SK-N-MC (cell line): ENCODE data around the gene AP3S1.

ENCODE experiments used
- DNase-seq: peaks from one replicate; pipeline ENCODE4 v3.0.0-alpha.2; 2011; ENCODE audit warnings: low read depth, low spot score
- H3K27ac ChIP-seq: fragments of 200-600 bp; sonication (generic); 2 replicates; pipeline ENCODE4 v1.5.1; 2016; ENCODE audit warnings: mixed run types
- H3K36me3 ChIP-seq: fragments of 200-600 bp; sonication (generic); 2 replicates; pipeline ENCODE4 v1.6.1; 2017; ENCODE audit warnings: antibody characterized with exemption, low read length, mixed read lengths; ENCODE audit not compliant: insufficient read depth
- H3K4me3 ChIP-seq: fragments of 200-600 bp; sonication (generic); 2 replicates; pipeline ENCODE4 v1.5.1; 2016
- H3K9ac ChIP-seq: fragments of 200-600 bp; sonication (generic); 2 replicates; pipeline ENCODE4 v1.8.0; 2017; ENCODE audit warnings: mixed run types, mixed read lengths; ENCODE audit not compliant: insufficient read length
- H3K9me3 ChIP-seq: fragments of 200-600 bp; sonication (generic); 2 replicates; pipeline ENCODE4 v1.6.1; 2017; ENCODE audit warnings: low read depth, mild to moderate bottlenecking, antibody characterized with exemption, low read length, moderate library complexity, mixed read lengths
- EZH2 ChIP-seq: fragments of 200-600 bp; sonication (generic); IDR thresholded peaks from one replicate; pipeline ENCODE4 v1.6.1; 2017; ENCODE audit warnings: antibody characterized with exemption
- FOXP2 ChIP-seq: optimal IDR thresholded peaks from 2 replicates; pipeline ENCODE3; 2011; ENCODE audit warnings: mild to moderate bottlenecking, moderate library complexity; ENCODE audit not compliant: insufficient read depth; ENCODE audit errors: extremely low read length, control extremely low read depth
- POLR2AphosphoS5 ChIP-seq: IDR thresholded peaks from 2 replicates; pipeline ENCODE4 v1.6.1; 2012; ENCODE audit warnings: mild to moderate bottlenecking, low read depth, low read length, borderline replicate concordance

Gene AP3S1

GRCh38 chr5:115835481-115835880, 6.3 kb upstream of the AP3S1 start:
- H3K27ac ChIP-seq: no peak overlapping the region
- H3K9ac ChIP-seq: no peak overlapping the region
- peaks cover 72% of the 10 kb centered on the region for H3K36me3 ChIP-seq
- no peaks in the 10 kb centered on the region for H3K9me3 ChIP-seq
- DNase-seq: no peak
- TF ChIP-seq EZH2 (no peak), FOXP2 (no peak), POLR2AphosphoS5 (no peak)
- H3K4me3 ChIP-seq: no peak overlapping the region

- H3K36me3 ChIP-seq: peaks cover 43% of the 10 kb centered on the region
- no peak for TF ChIP-seq FOXP2
- TF ChIP-seq EZH2: no peak
- no peak for TF ChIP-seq POLR2AphosphoS5
- H3K4me3 ChIP-seq: peak overlapping the region; percentile 99
- no peak overlapping the region; the same call in 1 of the 2 replicates for H3K27ac ChIP-seq
- H3K9me3 ChIP-seq: no peaks in the 10 kb centered on the region
- DNase-seq: no peak
- H3K9ac ChIP-seq: peak overlapping the region; percentile 39
These were observed 2.7 kb upstream of the AP3S1 start for GRCh38 chr5:115838885-115839518.

DNA sequence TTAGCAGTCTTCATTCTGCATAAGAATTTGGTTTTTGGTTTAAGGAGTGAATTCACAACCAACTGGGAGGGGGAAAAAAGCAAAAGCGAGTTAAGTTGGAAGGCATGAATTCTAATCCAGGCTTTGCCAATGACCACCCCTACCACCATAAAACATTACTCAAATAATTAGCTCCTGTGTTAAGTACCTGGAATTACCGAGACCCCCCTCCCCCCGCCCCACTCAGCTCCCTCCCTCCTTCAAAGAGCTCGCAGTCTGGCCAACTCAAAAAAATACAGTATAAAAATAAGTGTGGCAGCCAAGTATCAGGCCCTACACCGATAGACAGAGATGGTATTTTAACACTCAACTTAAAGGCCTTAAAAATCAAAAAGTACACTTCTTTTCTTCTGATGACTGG, 862 bp upstream of the AP3S1 start:
- no peaks in the 10 kb centered on the region for H3K9me3 ChIP-seq
- no peak for DNase-seq
- peaks cover 25% of the 10 kb centered on the region for H3K36me3 ChIP-seq
- TF ChIP-seq FOXP2 (no peak), EZH2 (no peak), POLR2AphosphoS5 (no peak)
- H3K9ac ChIP-seq: peak overlapping the region; percentile 96
- H3K27ac ChIP-seq: peak overlapping the region; percentile 97
- H3K4me3 ChIP-seq: peak overlapping the region; percentile 99

DNA sequence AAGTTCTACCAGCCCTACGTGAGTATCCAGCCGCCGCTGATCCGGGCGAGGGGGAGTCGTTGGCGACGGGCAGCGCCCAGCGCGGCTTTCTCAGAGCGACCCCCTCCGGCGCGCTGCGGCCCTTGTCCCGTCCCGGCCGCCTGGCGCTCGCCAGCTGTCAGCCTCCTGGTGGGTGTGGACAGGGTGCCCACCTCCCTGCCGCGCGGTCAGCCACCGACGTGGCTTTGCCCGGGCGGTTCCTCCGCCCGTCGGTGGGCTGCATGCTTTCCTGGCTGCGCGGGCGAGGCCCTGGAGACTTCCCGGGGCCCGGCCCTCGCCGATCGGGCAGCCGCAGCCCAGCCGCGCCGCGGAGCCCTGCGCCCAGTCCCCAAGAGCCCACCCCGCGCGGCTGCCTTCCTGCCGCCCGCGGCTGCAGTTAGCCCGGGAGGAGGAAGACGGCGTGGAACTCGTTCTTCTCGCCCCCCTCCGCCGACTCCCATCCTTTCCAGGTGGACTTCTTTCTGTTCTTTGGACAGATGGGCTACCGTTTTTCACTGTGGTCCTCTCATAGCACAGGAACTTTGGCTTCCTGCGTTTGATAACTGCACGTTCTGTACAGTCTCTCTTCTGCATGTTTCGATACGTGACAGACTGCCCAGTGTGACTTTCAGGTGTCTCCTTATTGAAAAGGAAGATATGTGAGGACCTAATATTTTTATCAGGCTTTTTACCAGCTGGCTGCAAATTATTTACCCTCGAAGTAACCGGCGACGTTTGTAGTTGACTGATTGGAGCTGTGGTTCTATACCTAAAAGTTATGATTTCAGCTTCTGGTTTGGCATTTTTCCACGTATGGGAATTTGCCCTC, 577 bp downstream of the AP3S1 start:
- H3K4me3 ChIP-seq: peak overlapping the region; percentile 99
- peaks cover 10% of the 10 kb centered on the region for H3K36me3 ChIP-seq
- peak overlapping the region; percentile 97 for H3K27ac ChIP-seq
- peak overlapping the region; percentile 96 for H3K9ac ChIP-seq
- no peaks in the 10 kb centered on the region for H3K9me3 ChIP-seq
- no peak for TF ChIP-seq FOXP2
- no peak for TF ChIP-seq POLR2AphosphoS5
- DNase-seq: no peak

DNA sequence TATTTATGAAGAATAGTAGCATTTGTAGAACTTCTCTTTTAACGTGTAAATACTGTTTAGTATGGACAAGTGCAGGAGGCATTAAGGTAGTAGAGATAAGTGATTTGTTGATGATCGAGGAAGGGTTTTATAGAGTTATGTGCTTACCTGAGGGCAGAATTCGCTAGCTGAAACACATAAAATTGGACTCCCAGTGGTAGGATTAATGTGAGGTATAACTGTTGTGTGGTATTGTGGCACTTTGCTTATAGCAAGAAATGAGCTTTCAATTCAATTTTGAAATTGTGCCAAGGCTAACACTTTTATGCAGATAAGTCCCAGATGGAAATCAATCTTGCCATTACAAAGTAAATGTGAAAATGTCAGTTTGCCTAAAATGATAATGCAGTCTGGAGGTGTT, 1.2 kb downstream of the AP3S1 start:
- DNase-seq: no peak
- Histone ChIP-seq H3K36me3 (peaks cover 4% of the 10 kb centered on the region), H3K9me3 (no peaks in the 10 kb centered on the region), H3K9ac (peak overlapping the region; percentile 96), H3K27ac (no peak overlapping the region), H3K4me3 (peak overlapping the region; percentile 99)
- no peak for TF ChIP-seq POLR2AphosphoS5
- TF ChIP-seq EZH2: no peak
- no peak for TF ChIP-seq FOXP2

DNA sequence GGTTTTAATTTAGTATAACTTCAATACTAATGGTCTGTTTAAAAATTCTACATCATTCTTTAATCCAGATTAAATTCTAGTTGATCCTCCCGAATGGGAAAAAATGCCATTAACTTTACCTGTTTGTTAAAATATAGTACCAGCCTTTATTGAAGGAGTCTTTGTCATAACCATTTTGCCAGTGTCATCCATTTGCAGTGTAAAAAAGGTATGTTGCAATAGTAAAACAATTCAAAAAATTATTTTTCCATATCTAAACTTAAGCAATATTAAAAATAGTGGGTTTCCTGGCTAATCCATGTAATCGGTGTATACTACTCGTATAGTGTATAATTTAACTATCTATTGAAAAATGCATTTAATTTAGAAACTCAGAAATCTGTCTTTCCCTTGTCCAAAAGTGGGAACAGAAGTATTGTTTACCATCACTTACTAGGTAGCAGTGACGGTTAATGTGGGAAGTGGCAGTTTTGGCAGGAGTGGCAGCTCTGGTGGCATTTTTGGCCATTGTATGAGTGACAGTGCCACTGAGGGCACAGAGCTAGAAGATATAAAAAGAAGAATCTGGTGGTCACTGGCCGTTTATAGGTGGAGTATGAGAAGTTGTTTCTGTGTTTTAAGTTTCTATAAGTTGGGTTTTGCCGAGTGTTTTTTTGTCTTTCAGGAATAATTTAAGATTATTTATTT, 1.9 kb downstream of the AP3S1 start:
- TF ChIP-seq FOXP2: no peak
- TF ChIP-seq POLR2AphosphoS5: no peak
- no peak for TF ChIP-seq EZH2
- DNase-seq: no peak
- Histone ChIP-seq H3K9ac (peak overlapping the region; percentile 96), H3K27ac (no peak overlapping the region), H3K36me3 (no peaks in the 10 kb centered on the region), H3K4me3 (peak overlapping the region; percentile 99), H3K9me3 (no peaks in the 10 kb centered on the region)

DNA sequence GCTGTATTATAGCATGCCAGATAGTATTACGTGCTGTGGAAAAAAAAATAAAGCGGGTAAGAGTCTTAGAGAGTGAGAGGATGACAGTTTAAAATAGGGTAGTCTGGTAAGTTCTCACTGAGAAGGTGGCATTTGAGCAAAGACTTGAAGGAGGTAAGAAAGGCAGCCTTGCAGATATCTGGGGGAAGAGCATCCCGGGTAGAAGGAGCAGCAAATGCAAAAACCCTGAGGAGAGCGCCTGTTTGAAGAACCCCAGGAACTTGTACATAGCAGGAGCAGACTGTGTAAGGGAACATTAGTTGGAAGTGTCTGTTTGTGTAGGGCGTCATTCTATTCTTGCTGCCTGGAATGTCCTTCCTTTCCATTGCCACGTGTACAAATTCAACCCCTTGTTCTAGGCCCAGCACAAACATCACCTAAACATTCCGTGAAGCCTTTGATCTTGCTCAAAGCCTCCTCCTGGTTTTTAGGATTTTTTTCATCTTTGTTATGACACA, 2.6 kb downstream of the AP3S1 start:
- H3K4me3 ChIP-seq: no peak overlapping the region
- no peaks in the 10 kb centered on the region for H3K9me3 ChIP-seq
- no peak for DNase-seq
- no peak overlapping the region for H3K27ac ChIP-seq
- no peak overlapping the region for H3K9ac ChIP-seq
- no peak for TF ChIP-seq FOXP2
- no peak for TF ChIP-seq POLR2AphosphoS5
- TF ChIP-seq EZH2: no peak
- H3K36me3 ChIP-seq: no peaks in the 10 kb centered on the region

GRCh38 chr5:115847290-115847689, 5.6 kb downstream of the AP3S1 start:
- TF ChIP-seq EZH2 (no peak), FOXP2 (no peak), POLR2AphosphoS5 (no peak)
- no peak for DNase-seq
- no peaks in the 10 kb centered on the region for H3K9me3 ChIP-seq

More at GRCh38 chr5:115847290-115847689, 5.6 kb downstream of the AP3S1 start:
- H3K36me3 ChIP-seq: no peaks in the 10 kb centered on the region
- H3K4me3 ChIP-seq: no peak overlapping the region
- H3K27ac ChIP-seq: no peak overlapping the region
- no peak overlapping the region for H3K9ac ChIP-seq
